Renal pelvis (tissue), 12 donors: ENCODE measurements around the gene SATB2. TPM values are rescaled to one million over a fixed set of nuclear protein-coding genes. Genes with fewer than 3 reads are reported as not detected.

Experiments
- DNase-seq: peaks from one replicate; pipeline ENCODE4 v3.0.0-alpha.2; 2013
- long read RNA-seq, 16 experiments: transcript quantifications; one replicate each; lab custom pipeline, GENCODE V29; 2026
- polyA plus RNA-seq, 3 donors: library from polyadenylated mRNA; unstranded; fragments of 120-200 nt; gene quantifications; one replicate each; pipeline ENCODE4 v1.2.1, GENCODE V29; 2013; ENCODE audit not compliant: insufficient read length in 3 of 3

The SATB2 gene
- polyA plus RNA-seq: 10 to 100 TPM; 10.8 to 18.9 (median 15.2) TPM
- long read RNA-seq, donor 1: 0 reads
- long read RNA-seq, donor 2, partial matches to known transcripts: 11 of 11 reads
- long read RNA-seq, donor 2, other reads (novel, unspliced or antisense): 0 of 11 reads
- long read RNA-seq, donor 3, partial matches to known transcripts: 6 of 6 reads
- long read RNA-seq, donor 3, other reads (novel, unspliced or antisense): 0 of 6 reads
- long read RNA-seq, donor 4, full-length matches to known transcripts: 1 of 1 reads
- long read RNA-seq, donor 4, partial matches to known transcripts: 0 of 1 reads
- long read RNA-seq, donor 4, other reads (novel, unspliced or antisense): 0 of 1 reads
- long read RNA-seq, donor 5: 0 reads
- long read RNA-seq, donor 6, partial matches to known transcripts: 0 of 1 reads
- long read RNA-seq, donor 6, other reads (novel, unspliced or antisense): 0 of 1 reads
- long read RNA-seq, donor 7, partial matches to known transcripts: 5 of 5 reads
- long read RNA-seq, donor 7, other reads (novel, unspliced or antisense): 0 of 5 reads
- long read RNA-seq, donor 8: 0 reads
- long read RNA-seq, donor 9: 0 reads
- long read RNA-seq, donor 10: 0 reads
- long read RNA-seq, donor 11, full-length matches to known transcripts: 3 of 3 reads
- long read RNA-seq, donor 11, partial matches to known transcripts: 0 of 3 reads
- long read RNA-seq, donor 11, other reads (novel, unspliced or antisense): 0 of 3 reads
- long read RNA-seq, donor 12: 0 reads
- long read RNA-seq, donor 13: 0 reads
- long read RNA-seq, donor 14: 0 reads
- long read RNA-seq, donor 15, partial matches to known transcripts: 0 of 1 reads
- long read RNA-seq, donor 15, other reads (novel, unspliced or antisense): 0 of 1 reads
- long read RNA-seq, donor 16, partial matches to known transcripts: 0 of 2 reads
- long read RNA-seq, donor 16, other reads (novel, unspliced or antisense): 0 of 2 reads

DNA sequence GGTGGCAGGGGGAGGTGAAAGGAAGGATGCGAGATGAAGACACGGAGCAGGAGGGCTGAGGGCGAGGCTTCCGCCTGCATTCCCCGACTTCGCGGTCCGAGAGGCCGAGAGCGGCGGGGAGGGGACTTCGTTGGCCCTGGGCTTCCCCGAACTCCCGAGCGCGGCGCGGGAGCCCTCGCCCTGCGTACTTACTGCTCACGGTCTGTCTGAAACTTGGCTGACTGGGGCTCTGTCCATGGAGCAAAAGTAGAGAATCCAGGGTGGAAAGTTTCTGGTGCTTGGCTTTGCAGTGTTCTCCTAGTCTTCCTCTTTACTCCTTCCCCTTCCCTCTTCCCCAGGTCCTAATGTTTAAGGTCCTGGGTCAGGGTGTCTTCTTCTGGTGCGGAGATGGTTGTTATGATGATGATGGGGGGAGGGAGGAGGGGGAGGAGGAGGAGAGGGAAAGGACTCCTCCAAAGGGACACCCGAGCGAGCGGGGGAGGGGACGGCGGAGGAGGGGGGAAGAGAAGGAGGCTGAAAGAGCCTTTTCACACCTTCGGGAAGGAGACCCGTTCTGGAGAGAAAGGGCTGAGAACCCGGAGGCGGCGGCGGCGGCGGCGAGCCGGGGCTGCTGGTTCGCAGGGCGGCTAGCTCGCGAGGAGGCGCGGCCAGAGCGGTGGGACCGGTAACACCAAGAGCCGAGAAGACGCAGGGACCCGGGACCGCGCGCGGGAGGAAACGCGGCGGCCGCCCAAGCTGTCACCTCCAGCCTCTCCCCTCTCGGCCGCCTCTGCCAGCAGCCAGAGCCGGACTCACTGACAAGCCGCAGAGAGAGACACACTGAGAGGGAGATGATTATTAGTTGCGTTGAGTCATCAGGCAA lies at the start of gene SATB2:
Gene SATB2, minus strand, starts transcription at position 793 of the 862 bp plus-strand sequence. CDS start 1,902 bp downstream, outside the sequence.
- DNase-seq: no peak

DNA sequence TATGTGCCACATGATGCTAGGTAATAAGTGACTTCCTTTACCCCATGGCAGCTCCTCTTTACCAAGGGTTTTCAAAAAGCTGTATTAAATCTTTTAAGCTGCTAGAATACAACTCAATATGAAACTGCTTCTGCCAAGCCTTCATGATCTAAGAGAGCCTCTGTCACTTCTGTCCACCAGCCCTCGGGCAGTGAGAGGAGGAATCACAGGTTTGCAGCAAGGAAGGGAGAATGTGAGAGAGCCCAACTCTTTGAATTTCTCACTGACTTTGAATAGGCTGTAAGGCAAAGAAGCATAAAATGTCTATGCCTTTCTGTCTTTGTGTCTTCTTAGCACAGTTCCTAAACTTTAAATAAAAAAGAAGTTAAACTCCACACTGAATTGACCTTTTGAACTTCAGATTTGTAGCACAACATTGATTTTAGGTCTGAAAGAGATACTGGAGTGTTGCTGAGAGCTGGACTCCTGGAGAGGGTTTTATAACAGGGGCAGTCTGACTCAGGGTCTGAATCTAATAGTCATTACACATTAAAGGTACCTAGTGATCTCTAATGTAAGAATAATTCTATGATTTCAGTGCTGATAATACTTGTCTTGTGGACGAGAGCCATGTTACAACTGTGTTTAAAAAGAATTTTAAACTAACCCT lies 48.1 kb upstream of the SATB2 start:
- DNase-seq: no peak

DNA sequence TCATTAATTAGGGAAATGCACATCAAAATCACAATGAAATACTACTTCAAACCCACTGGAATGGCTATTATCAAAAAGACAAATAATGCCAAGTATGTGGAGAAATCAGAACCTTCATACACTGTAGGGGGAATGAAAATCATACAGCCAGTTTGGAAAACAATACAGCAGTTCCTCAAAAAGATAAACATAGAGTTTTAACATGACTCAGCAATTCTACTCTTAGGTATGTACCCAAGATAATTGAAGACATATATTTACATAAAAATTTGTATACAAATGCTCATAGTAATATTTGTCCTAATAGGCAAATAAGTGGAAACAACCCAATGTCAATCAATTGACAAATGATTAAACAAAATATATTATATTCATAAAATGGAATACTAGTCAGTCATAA lies 45.4 kb upstream of the SATB2 start:
- DNase-seq: no peak

DNA sequence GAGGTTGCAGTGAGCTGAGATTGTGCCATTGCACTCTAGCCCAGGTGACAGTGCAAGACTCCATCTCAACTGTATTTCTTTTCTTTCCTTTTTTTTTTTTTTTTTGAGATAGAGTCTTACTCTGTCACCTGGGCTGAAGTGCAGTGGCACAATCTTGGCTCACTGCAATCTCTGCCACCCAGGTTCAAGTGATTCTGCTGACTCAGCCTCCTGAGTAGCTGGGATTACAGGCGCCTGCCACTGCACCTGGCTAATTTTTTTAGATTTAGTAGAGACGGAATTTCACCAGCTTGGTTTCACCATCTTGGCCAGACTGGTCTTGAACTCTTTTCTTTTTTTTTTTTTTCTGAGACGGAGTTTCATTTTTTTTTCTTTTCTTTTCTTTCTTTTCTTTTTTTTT lies 41.3 kb upstream of the SATB2 start:
- no peak for DNase-seq

DNA sequence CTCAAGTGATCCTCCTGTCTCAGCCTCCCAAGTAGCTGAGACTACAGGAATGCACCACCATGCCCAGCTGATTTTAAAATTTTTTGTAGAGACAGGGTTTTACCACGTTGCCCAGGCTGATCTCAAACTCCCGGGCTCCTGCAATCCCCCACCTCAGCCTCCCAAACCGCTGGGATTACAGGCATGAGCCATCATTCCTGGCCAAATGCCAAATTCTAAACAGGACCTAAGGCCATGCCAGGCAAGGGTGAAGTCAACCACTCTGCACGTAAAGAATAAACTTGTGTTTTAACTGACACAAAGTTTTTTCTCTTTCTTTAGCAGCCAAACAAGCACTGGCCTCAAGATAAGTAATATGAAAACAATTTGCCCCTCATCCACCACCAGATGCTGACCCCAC lies 37.4 kb upstream of the SATB2 start:
- DNase-seq: no peak

DNA sequence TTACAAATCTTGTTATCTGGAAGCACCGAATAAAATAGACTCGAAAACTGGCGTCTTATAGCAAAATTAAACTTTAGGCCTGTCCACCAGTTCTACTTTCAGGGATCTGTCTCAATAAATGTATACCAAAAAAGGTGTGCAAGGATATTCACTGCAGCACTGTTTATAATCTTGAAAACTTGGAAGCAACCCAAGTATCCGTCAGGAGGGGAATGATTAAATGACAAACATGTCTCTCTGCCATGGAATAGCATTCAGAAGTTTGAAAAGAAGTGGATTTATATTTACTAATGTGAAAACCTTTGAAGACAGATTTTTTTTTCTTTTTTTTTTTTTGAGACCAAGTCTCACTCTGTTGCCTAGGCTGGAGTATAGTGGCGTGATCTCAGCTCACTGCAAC lies 32.3 kb upstream of the SATB2 start:
- no peak for DNase-seq

DNA sequence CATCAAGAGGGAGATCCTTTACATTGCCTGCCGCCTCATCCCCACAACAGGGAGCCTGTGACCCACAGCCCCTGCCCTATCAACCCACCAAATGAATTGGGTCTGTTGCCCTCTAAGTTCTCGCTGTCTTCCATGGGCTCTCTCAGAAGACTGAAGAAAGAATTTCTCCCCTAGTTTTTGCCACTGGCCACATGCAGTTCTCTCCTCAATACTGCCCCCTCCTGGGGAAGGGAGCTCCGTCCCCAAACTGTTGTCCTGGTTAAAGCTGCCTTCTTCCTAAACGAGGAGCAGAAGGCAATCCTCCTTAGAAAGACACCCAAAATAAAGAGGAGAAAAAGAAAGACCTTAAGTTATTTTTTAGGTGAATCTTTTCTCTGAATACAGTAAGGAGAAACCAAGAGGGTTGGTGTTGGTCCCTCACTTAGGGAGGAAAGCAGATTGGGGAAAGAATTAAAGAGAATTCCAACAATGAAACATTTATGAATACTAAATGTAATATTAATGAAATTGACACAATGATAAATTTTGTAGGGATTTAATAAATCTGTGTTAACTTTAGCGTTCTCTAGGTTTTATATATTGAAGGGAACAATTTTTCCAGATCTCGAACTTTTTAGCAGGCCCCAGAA lies 31.1 kb upstream of the SATB2 start:
- peak; percentile 52 for DNase-seq

DNA sequence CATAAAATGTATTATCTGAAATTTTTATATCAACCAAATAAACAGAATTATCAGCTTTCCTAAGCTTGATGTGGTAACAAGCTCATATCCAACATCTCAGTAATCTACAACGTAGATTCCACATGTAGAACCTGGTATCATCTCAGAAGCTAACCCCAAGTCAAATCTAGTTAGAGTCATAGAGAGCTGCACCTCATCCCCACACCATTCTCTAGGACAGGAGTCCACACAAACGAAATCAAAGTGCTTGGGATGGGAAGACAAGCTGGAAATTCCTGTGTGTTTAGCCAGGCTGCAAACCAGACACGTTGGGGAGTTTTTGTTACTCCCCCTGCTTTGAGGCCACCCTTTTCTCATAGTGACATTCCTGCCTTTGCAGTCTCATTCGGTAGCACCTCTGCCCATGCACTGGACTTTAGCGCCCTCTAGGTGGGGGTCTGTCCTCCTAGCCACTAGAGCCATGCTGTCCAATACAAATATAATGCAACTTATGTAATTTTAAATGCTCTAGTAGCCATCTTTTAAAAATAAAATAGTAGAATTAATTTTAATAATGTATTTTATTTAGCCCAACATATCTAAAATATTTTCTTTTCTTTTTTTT lies 28.1 kb upstream of the SATB2 start:
- no peak for DNase-seq

DNA sequence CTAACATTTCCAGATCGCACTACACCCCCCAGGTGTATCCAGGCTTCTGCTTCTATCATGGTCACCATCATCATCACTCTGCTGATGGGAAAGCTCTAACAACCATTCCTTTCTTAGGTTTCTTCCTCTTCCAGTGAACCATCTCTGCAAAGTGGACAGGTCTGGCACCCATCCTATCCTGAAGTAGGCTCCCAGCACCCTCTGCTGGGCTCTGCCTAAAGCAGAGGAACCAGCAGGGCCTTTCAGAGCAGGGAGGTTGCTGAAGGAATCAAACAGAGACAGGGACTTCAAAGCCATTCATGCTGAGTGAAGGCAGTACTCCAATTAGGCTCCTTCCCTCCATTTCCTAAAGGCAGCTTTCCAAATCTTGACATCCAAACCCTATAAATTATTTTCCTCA lies 27.2 kb upstream of the SATB2 start:
- no peak for DNase-seq

DNA sequence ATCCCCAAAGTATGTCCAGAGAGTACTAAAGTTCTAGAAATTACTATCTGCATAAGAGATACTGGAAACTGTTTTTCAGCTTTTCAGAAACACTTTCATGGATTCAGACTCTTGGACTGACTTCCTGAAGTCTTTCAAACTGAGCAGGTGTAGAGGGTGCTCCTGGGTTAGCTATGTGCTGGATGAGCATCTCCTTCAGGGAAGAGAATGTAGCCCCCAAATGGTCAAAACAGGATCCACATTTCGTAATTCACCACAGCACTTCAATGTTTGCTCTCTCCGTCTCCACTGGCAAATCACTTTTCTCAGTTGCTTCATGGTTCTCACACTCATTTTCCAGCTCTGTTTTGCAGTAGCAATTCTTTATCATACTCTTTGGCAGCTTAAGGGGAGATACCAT lies 23.2 kb upstream of the SATB2 start:
- no peak for DNase-seq

DNA sequence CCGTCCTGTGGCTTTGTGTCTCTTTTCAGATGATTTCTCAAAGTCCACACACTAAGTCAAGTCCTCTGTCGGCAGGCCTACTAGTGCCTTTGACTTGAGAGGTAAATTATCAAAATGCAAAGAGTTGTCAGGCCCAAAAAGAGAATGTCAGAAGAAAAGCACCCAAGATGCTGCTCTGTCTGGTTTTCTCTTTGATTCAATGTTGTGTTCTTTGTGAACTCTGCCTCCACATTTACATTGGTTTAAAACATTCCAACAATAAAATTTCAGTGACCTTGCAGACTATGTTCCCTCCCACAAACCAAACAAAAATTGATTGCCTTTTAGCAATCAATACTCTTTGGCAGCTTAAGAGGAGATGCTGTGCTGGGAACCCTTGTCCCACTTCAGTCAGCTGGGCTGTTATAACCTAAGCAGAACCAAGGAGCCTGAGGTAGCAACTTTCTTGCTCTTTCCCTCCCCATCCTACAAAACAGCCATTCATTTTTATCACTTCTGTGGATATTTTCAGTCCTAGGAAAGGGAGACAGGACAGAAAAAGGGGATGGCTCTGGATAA lies 19.6 kb upstream of the SATB2 start:
- no peak for DNase-seq

DNA sequence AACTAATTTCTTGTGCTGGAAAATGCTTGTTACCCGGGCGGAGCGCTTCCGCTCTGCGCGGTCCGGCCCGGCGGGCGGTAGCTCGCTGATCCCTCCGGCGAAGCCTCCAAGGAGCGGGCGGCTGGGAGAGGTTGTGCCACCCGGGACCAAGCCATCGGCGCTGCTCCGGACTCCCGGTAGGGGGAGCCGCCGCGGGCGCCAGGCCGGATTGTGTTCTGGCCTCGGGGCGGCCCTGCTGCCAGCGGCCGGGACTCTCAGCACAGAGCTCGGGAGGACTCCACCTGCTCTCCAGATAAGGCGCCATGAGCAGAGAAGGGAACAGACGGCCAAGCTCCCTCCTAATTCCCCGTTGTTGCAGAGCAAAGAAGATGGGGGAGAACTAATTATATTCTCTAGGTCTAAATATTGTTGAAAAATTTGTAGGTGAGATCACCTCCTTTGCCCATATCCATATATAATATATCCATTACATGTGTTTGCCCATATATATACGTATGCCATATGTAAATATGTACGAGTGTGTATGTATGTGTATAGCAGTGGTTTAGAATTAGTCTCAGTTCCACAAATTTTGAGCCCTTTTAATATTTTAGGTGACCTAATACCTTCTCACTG lies 13.8 kb upstream of the SATB2 start:
- no peak for DNase-seq

DNA sequence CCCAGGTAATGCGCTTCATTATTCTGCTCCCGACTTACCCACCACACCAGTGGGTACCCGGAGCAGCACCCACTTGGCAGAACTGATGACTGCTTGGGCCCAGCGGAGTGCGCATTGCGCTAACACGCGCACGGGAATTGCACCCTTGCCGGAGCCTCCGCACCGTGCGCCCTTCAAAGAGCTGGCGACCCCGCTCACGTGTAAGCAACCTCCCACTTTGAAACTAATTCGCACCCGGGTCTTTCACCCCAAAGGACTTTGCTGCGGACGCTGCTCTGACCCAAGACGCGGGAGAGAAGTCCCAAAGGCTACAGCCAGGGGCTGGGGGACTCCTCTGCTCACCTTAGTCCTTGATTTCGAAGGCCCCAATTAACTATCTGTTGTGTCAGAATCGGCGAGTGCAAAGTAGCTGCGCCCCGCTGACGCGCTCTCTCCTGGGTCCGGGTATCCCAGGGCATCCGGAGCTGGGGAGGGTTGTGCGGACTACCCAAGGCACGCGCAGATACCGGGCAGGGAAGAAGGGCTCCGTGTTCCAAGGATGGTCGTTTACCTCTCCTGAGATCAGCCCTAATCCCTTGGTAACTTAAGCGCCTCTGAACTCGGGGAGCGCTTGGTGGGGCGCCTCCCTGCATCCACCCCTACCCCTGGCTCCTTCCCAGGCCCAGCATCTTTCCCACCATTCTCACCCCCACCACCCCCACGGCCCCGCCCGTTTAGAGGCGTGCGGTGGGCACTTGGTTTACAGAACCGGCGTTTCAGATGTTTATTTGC lies 13.1 kb upstream of the SATB2 start:
- no peak for DNase-seq

DNA sequence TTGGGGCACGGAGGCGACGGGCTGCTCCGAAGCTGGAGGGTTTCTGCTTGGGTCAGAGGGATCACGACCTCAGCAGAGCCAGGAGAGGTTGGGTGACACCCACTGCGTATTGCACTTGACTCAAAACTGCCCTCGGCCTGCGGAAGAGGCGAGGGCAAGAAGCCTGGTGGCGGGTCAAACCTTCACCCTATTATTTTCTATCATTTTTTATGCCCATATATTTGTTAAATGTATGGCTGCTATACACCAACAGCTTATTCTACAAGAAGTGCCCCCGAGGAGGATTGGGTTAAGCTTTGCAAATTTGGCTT lies 12.6 kb upstream of the SATB2 start:
- DNase-seq: no peak

DNA sequence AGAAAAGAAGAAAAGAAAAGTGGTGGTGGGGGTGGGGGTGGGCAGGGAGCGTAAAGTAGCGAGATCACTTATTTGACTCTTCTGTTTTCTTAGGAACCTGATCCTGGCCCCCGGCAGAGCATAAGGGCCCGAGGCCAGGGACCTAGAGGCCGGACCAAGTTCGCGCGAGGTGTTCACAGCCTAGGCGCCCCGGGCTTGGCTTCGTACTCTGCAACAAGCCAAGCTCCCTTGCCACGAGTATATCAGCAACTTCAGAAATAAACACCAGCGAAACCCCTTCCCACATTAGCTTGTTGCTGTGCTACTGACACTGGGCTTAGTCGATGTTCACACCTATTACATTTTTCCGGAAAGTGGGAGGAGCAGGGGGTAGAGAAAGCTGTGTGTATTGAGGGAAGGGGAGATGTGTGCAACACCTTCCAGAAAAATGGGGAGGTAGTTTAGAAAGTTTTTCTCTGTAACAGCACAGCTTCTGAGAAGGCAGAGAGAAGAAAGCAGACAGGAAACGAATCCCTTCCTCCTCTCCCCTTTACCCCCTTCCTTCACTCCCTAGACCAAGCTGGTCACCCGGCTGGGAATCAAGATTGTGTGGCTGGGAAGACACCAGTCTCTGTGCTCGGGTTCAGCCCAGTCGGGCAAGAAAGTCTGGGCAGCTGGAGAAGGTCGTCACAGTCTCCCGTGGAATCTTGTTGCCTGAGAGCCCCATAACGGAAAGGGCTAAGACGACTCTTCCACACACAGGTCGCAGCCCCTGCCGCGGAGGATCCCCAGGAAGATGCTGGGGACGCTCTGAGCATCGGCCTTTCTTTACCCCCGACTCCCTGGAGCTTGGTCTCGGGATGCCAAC lies 12.0 kb upstream of the SATB2 start:
- no peak for DNase-seq

DNA sequence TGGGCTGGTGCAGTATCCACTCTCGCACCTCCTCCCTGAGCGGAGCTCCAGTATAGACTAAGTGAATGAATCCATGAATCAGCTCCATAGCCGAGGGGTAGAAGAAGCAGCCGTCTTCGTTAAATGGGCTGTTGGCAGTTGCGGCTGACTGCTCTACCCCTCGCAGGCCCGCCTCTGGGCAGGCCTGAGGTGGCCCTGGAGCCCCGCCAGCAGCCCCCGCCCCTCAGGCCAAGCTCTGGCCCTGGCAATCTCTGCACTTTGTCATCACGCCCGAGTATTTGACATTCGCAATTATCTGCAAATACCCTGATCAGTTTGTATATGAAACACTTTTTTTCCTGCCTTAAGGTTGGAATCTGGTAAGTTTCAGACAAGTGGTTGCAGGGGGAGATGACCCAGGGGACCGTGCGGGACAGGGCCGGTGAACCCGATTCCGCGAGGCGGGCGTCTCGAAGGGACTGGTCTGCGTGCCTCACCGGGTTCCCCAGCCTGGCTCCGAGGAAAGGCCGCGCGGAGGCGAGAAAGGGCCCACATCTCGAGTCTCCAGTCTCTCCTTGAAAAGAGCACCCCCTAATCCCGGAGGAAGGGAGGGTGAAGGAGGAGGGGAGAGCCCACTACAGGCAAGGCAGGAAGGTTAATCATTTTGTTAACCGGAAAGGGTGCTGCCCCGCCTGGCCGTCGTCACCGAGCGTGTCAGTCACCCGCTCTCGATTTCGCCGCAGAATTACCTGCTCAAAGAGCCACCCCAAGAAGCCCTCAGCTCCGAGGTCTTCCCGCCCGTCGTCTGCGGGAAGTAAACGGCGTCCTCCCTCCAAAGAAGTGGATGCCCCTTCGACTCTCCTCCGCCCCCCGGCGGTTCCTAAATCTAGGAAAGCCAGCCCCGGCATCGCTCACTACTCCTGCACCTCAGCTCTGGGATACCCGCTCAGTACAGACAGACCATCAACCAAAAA lies 11.1 kb upstream of the SATB2 start:
- DNase-seq: no peak
